ENCODE results near the gene ATRIP.
A peak's percentile ranks its signal among the peaks of the same experiment; 100 is the strongest.

The ATRIP gene

GRCh38 chr3:48415251-48415953, 31.1 kb upstream of the ATRIP start:
- peak overlapping the region; percentile 99 for H3K27ac ChIP-seq
- CTCF ChIA-PET: interaction anchor here (0.6 to 1.4 kb wide), 3 partner anchors 14 to 21 kb away, joined by 3 to 5 read pairs (median 5); no protein-coding TSS in a partner anchor
- no peak for TF ChIP-seq CTCF (conservative IDR thresholded peaks at IDR 0.05; ENCODE audit: low read depth)
- DNase-seq (ENCODE audit: low spot score): no peak
- POLR2A ChIA-PET (ENCODE audit: low non-redundant PET): no interaction called here

GRCh38 chr3:48416091-48416505, 30.4 kb upstream of the ATRIP start:
- no peak for TF ChIP-seq CTCF (conservative IDR thresholded peaks at IDR 0.05; ENCODE audit: low read depth)
- ChIA-PET POLR2A (ENCODE audit: low non-redundant PET) (no interaction called here), CTCF (interaction anchor here (1.2 to 1.4 kb wide), 2 partner anchors 15 to 20 kb away, joined by 3 to 5 read pairs; no protein-coding TSS in a partner anchor)
- no peak for DNase-seq (ENCODE audit: low spot score)
- H3K27ac ChIP-seq: peak overlapping the region; percentile 99

- POLR2A ChIA-PET (ENCODE audit: low non-redundant PET): no interaction called here
- no peak for TF ChIP-seq CTCF (conservative IDR thresholded peaks at IDR 0.05; ENCODE audit: low read depth)
- peak overlapping the region; percentile 99 for H3K27ac ChIP-seq
- CTCF ChIA-PET: interaction anchor here (1.2 to 1.4 kb wide), 2 partner anchors 15 to 20 kb away, joined by 3 to 5 read pairs; no protein-coding TSS in a partner anchor
- no peak for DNase-seq (ENCODE audit: low spot score)
These were observed 30.0 kb upstream of the ATRIP start for GRCh38 chr3:48416546-48416945.

- DNase-seq (ENCODE audit: low spot score): no peak
- peak overlapping the region; percentile 99 for H3K27ac ChIP-seq
- ChIA-PET CTCF (no interaction called here), POLR2A (ENCODE audit: low non-redundant PET) (interaction anchor here (0.6 kb wide), 1 partner anchor 18 kb away, joined by 3 read pairs; no protein-coding TSS in a partner anchor)
- TF ChIP-seq CTCF (conservative IDR thresholded peaks at IDR 0.05; ENCODE audit: low read depth): no peak
These were observed 28.9 kb upstream of the ATRIP start for GRCh38 chr3:48417529-48418108.

GRCh38 chr3:48418140-48418539, 28.4 kb upstream of the ATRIP start:
- ChIA-PET POLR2A (ENCODE audit: low non-redundant PET) (interaction anchor here (0.5 kb wide), 1 partner anchor 1147 kb away, joined by 3 read pairs; no protein-coding TSS in a partner anchor), CTCF (interaction anchor here (1.5 kb wide), 1 partner anchor 18 kb away, joined by 11 read pairs; no protein-coding TSS in a partner anchor)
- no peak for TF ChIP-seq CTCF (conservative IDR thresholded peaks at IDR 0.05; ENCODE audit: low read depth)
- peak overlapping the region; percentile 99 for H3K27ac ChIP-seq
- DNase-seq (ENCODE audit: low spot score): no peak

GRCh38 chr3:48418651-48419050, 27.9 kb upstream of the ATRIP start:
- ChIA-PET POLR2A (ENCODE audit: low non-redundant PET) (interaction anchor here (0.5 kb wide), 2 partner anchors 10 to 1146 kb away, joined by 3 read pairs; no protein-coding TSS in a partner anchor), CTCF (interaction anchor here (0.6 to 1.5 kb wide), 2 partner anchors 17 to 140 kb away, joined by 3 to 11 read pairs; no protein-coding TSS in a partner anchor)
- no peak for TF ChIP-seq CTCF (conservative IDR thresholded peaks at IDR 0.05; ENCODE audit: low read depth)
- no peak for DNase-seq (ENCODE audit: low spot score)
- peak overlapping the region; percentile 99 for H3K27ac ChIP-seq
